Loucy (cell line): ENCODE measurements around the gene NTPCR.

ENCODE experiments used
- H2AFZ ChIP-seq: fragments of 200-600 bp; sonication (generic); 2 replicates; pipeline ENCODE4 v1.6.0; 2016; ENCODE audit warnings: antibody characterized with exemption, mild to moderate bottlenecking, low read length, moderate library complexity
- H3F3A ChIP-seq: fragments of 200-600 bp; 2 replicates; pipeline ENCODE4 v1.6.0; 2016; ENCODE audit warnings: antibody characterized with exemption, low read depth, mild to moderate bottlenecking
- H3K27me3 ChIP-seq: fragments of 200-600 bp; sonication (generic); 2 replicates; pipeline ENCODE4 v1.6.1; 2014; ENCODE audit warnings: low read length, mild to moderate bottlenecking; ENCODE audit not compliant: insufficient read depth, poor library complexity, severe bottlenecking
- H3K36me3 ChIP-seq: fragments of 200-600 bp; sonication (generic); 2 replicates; pipeline ENCODE4 v1.6.1; 2016; ENCODE audit warnings: low read length; ENCODE audit not compliant: insufficient read depth
- H3K4me1 ChIP-seq: fragments of 200-600 bp; sonication (generic); 2 replicates; pipeline ENCODE4 v1.5.1; 2014; ENCODE audit warnings: low read length, mild to moderate bottlenecking; ENCODE audit not compliant: insufficient read depth, poor library complexity, severe bottlenecking
- H3K4me2 ChIP-seq: fragments of 200-600 bp; sonication (generic); 2 replicates; pipeline ENCODE4 v1.6.0; 2014; ENCODE audit warnings: antibody characterized with exemption, low read length, low read depth, mild to moderate bottlenecking; ENCODE audit not compliant: poor library complexity, severe bottlenecking
- H3K4me3 ChIP-seq: fragments of 200-600 bp; sonication (generic); 2 replicates; pipeline ENCODE4 v1.5.1; 2014; ENCODE audit warnings: low read length, mild to moderate bottlenecking, mixed read lengths; ENCODE audit not compliant: poor library complexity, severe bottlenecking
- H3K79me2 ChIP-seq: fragments of 200-600 bp; sonication (generic); 2 replicates; pipeline ENCODE4 v1.6.1; 2014; ENCODE audit warnings: low read length; ENCODE audit not compliant: insufficient read depth
- H3K9ac ChIP-seq: fragments of 200-600 bp; sonication (generic); 2 replicates; pipeline ENCODE4 v1.6.0; 2014; ENCODE audit warnings: mild to moderate bottlenecking, low read depth, low read length, moderate library complexity; ENCODE audit not compliant: poor library complexity, severe bottlenecking
- H3K9me2 ChIP-seq: fragments of 200-600 bp; sonication (generic); replicated peaks from 2 replicates; pipeline ENCODE4 v1.6.1; 2016; ENCODE audit warnings: low read depth, low read length, mixed read lengths
- H3K9me3 ChIP-seq: fragments of 200-600 bp; sonication (generic); 2 replicates; pipeline ENCODE4 v1.6.1; 2014; ENCODE audit warnings: mild to moderate bottlenecking, antibody characterized with exemption, low read length, low read depth; ENCODE audit not compliant: insufficient read depth
- H4K20me1 ChIP-seq: fragments of 200-600 bp; sonication (generic); 2 replicates; pipeline ENCODE4 v1.6.0; 2014; ENCODE audit warnings: antibody characterized with exemption, low read length, mild to moderate bottlenecking; ENCODE audit not compliant: insufficient read depth, poor library complexity, severe bottlenecking
- EZH2phosphoT487 ChIP-seq: fragments of 200-600 bp; IDR thresholded peaks from 2 replicates; pipeline ENCODE4 v1.6.1; 2018; ENCODE audit warnings: antibody characterized with exemption, mild to moderate bottlenecking, moderate library complexity, borderline replicate concordance
- TF ChIP-seq, protein P1 (sequence below): fragments of 200-600 bp; sonication (generic); conservative IDR thresholded peaks from 2 replicates; pipeline ENCODE4 v1.5.1; 2014; ENCODE audit warnings: mild to moderate bottlenecking, antibody characterized with exemption, low read length

Gene NTPCR

DNA sequence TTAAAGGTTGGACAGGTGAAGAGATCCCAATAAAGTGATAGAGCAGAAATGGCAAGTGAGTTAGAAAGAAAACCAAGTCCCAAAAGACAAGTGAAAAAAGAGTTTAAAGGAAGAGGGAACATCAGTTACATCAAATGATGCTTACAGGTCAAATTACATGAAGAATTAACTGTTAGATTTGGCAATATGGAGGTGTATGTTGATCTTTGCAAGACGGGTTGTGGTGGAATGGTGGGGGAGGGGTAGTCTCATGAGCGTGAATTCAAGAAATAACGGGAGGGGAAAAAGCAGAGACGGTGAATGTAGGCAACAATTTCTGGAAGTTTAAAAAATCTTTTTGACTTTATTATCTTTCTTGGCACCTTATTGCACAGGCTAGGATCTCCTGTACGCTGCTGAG lies 76.6 kb downstream of the NTPCR start:
- H3K9me3 ChIP-seq = no peaks in the 10 kb centered on the region
- no peak overlapping the region for H3K4me3 ChIP-seq
- H3K4me1 ChIP-seq = no peaks in the 10 kb centered on the region
- no peaks in the 10 kb centered on the region for H3F3A ChIP-seq
- TF ChIP-seq EZH2phosphoT487 = no peak
- TF ChIP-seq, protein P1, sequence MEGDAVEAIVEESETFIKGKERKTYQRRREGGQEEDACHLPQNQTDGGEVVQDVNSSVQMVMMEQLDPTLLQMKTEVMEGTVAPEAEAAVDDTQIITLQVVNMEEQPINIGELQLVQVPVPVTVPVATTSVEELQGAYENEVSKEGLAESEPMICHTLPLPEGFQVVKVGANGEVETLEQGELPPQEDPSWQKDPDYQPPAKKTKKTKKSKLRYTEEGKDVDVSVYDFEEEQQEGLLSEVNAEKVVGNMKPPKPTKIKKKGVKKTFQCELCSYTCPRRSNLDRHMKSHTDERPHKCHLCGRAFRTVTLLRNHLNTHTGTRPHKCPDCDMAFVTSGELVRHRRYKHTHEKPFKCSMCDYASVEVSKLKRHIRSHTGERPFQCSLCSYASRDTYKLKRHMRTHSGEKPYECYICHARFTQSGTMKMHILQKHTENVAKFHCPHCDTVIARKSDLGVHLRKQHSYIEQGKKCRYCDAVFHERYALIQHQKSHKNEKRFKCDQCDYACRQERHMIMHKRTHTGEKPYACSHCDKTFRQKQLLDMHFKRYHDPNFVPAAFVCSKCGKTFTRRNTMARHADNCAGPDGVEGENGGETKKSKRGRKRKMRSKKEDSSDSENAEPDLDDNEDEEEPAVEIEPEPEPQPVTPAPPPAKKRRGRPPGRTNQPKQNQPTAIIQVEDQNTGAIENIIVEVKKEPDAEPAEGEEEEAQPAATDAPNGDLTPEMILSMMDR = no peak
- H2AFZ ChIP-seq = no peak overlapping the region
- H3K36me3 ChIP-seq = no peaks in the 10 kb centered on the region
- no peaks in the 10 kb centered on the region for H4K20me1 ChIP-seq
- H3K27me3 ChIP-seq = no peaks in the 10 kb centered on the region
- H3K9ac ChIP-seq = no peak overlapping the region
- H3K4me2 ChIP-seq = no peak overlapping the region
- no peaks in the 10 kb centered on the region for H3K9me2 ChIP-seq
- H3K79me2 ChIP-seq = no peaks in the 10 kb centered on the region

DNA sequence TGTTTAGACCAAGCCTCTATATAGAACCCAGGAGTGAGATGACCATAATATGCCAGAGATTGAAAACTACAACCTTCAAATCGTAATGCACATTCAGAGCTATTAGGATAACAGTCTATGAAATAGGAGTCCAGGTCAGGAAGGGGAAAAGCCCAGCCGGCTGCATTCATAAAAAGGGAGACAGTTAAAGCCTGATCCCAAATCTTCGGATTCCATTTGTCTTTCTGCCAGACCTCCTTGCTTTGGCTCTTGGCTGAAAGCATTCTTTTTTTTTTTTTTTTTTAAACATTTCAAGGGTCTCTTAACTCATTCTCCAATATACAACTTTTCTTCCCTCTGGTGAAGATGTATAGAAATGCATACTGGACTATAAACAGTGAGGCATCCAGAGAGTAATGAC lies 81.1 kb downstream of the NTPCR start:
- Histone ChIP-seq H3K9ac (no peak overlapping the region), H3K4me1 (no peaks in the 10 kb centered on the region), H3K9me3 (no peaks in the 10 kb centered on the region), H3K79me2 (no peaks in the 10 kb centered on the region), H2AFZ (no peak overlapping the region), H3K4me2 (no peak overlapping the region), H3F3A (no peaks in the 10 kb centered on the region), H3K36me3 (no peaks in the 10 kb centered on the region), H3K4me3 (no peak overlapping the region), H4K20me1 (no peaks in the 10 kb centered on the region), H3K9me2 (no peaks in the 10 kb centered on the region), H3K27me3 (no peaks in the 10 kb centered on the region)
- no peak for TF ChIP-seq EZH2phosphoT487
- TF ChIP-seq, protein P1 = no peak

DNA sequence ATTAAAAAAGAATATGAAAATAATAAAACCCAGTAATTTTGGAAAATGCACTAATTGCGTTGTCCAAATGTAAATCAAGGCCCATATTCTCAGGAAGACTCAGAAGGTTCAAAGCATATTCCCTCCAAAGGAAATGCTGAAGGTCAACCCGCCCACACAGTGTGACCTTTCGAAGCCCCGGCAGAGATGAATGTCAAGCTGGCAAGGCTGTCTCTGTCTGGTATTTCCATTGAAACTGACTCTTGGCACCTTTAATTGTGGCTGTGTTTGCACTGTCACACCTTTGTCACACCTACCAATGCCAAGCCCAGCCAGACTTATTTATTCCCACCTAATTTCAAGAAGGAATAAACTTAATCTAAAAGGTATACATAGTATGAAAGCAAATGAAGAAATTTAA lies 82.5 kb downstream of the NTPCR start:
- Histone ChIP-seq H3K4me3 (no peak overlapping the region), H3F3A (no peaks in the 10 kb centered on the region), H3K9me3 (no peaks in the 10 kb centered on the region), H3K4me1 (no peaks in the 10 kb centered on the region), H3K9ac (no peak overlapping the region), H3K9me2 (no peaks in the 10 kb centered on the region), H2AFZ (no peak overlapping the region), H3K36me3 (no peaks in the 10 kb centered on the region), H3K27me3 (no peaks in the 10 kb centered on the region), H4K20me1 (no peaks in the 10 kb centered on the region), H3K4me2 (no peak overlapping the region), H3K79me2 (no peaks in the 10 kb centered on the region)
- no peak for TF ChIP-seq EZH2phosphoT487
- TF ChIP-seq, protein P1 = no peak
